HG03095 (cell line): ENCODE results near the gene TECPR2.
"Not testable (repeated sequence)": the region's sequence is repeated elsewhere in the genome, so short reads cannot be mapped to it uniquely, and the experiment has no call there.

ENCODE experiments used
- ATAC-seq: cut with Tn5 transposase; IDR thresholded peaks from one replicate; pipeline ENCODE4 v1.9.1; 2021; ENCODE audit warnings: moderate library complexity; ENCODE audit not compliant: unreplicated experiment

TECPR2 gene

GRCh38 chr14:102507857-102508312 is 145.1 kb downstream of the TECPR2 start:
- ATAC-seq = no peak

GRCh38 chr14:102508410-102508773 is 145.7 kb downstream of the TECPR2 start:
- no peak for ATAC-seq

GRCh38 chr14:102508774-102509745 is 146.3 kb downstream of the TECPR2 start:
- peak; percentile 5 for ATAC-seq

GRCh38 chr14:102509746-102510615 is 147.2 kb downstream of the TECPR2 start, which contains the start of gene ANKRD9:
TSS of gene ANKRD9 (minus strand) at chr14:102509776. CDS start at chr14:102507889, 1,887 bp downstream.
- peak; percentile 73 for ATAC-seq

GRCh38 chr14:102510616-102511520 is 148.1 kb downstream of the TECPR2 start:
- ATAC-seq = no peak

- no peak for ATAC-seq
These were observed 148.8 kb downstream of the TECPR2 start for GRCh38 chr14:102511538-102511937.

- no peak for ATAC-seq
These were observed 150.1 kb downstream of the TECPR2 start for GRCh38 chr14:102512793-102513300.

- ATAC-seq = no peak
These were observed 151.4 kb downstream of the TECPR2 start for GRCh38 chr14:102513899-102514772.

- no peak for ATAC-seq
These were observed 152.4 kb downstream of the TECPR2 start for GRCh38 chr14:102514987-102515733.

- peak; percentile 44 for ATAC-seq
These were observed 154.0 kb downstream of the TECPR2 start for GRCh38 chr14:102516531-102517391.

GRCh38 chr14:102517392-102518062 is 154.8 kb downstream of the TECPR2 start:
- ATAC-seq = peak; percentile 12

- ATAC-seq = no peak
These were observed 155.4 kb downstream of the TECPR2 start for GRCh38 chr14:102518063-102518648.

- ATAC-seq = not testable (repeated sequence)
These were observed 157.0 kb downstream of the TECPR2 start for GRCh38 chr14:102519709-102520108.

- no peak for ATAC-seq
These were observed 160.4 kb downstream of the TECPR2 start for GRCh38 chr14:102523200-102523568.

GRCh38 chr14:102523569-102524450 is 161.1 kb downstream of the TECPR2 start:
- no peak for ATAC-seq
